Measurements from ENCODE around the gene GUCD1.

The GUCD1 gene

GRCh38 chr22:24589518-24590030, 34.6 kb upstream of the GUCD1 start:
- DNase-seq = no peak

DNA sequence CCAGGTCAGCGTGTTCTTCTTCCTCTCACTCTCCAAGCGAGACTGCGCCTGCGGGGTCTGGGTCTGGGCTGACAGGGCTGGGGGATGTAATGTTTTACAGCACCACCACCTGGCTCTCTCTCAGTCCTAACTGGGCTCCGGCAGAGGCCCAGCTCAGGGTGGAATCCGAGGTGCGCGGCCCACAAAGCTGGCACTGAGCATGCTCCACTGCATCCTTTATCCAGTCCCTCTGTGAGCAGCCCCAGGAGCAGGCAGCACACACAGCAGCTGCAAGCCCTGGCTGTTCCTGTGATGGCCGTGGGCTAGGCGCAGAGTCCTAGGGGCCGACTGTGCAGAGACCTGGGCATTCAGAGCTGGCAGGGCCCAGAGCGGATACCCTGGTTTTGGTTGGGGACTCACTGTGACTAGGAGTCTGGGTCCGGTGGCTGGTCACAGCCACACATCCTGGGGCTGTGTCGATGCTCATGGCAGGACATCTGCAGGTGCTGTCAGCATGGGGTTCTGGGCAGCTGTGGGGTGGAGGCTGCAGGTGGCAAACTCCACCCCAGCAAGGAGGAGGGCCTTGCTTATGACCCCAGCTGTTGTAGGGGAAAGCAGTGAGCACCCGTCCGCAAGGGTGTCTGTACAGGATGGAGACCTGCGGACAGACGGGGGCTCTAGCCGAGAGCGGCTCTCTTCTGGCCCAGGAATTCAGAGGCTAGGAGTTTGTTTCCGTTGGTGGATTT, 34.0 kb upstream of the GUCD1 start:
- DNase-seq = no peak

DNA sequence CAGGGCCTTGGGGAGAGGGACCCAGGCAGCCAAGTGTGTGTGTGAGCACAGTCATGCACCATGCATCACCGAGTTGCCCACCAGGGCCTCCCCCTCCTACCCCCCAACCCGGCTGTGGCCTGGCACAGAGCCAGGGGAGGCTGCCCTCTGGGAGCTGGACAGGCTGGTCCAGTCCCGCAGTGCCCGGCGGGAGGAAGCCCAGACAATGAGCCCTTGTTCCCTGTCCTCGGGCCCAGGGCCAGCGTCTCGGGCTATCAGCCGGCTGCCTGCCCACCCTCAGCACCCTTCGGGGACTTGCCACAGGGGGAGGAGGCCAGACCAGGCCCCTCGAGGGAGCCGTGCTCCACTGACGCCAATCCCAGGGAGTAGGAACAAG, 33.4 kb upstream of the GUCD1 start:
- no peak for DNase-seq

GRCh38 chr22:24587948-24588347, 33.0 kb upstream of the GUCD1 start:
- DNase-seq = no peak

DNA sequence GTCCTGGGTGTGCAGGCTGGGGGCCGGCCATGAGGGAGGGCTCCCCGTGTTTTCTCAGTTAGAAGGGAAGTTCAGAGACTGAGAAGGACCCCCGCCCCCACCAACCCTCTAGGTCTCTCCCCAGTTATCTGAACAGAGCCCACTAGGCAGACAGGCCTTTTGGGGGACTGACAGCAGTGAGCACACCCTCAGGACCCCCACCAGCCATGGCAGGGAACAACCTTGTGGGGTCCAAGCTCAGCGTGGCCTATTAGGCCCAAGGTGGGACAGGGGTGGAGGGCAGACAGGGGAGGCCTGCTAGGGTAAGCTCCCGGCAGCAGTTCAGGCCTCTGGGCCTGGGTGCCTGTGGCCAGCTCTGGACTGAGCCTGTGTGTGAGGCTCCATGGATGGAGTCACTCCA, 32.3 kb upstream of the GUCD1 start:
- DNase-seq = no peak

GRCh38 chr22:24585927-24586546, 31.1 kb upstream of the GUCD1 start:
- DNase-seq = no peak

- no peak for DNase-seq
Observed at GRCh38 chr22:24585461-24585860, 30.5 kb upstream of the GUCD1 start.

DNA sequence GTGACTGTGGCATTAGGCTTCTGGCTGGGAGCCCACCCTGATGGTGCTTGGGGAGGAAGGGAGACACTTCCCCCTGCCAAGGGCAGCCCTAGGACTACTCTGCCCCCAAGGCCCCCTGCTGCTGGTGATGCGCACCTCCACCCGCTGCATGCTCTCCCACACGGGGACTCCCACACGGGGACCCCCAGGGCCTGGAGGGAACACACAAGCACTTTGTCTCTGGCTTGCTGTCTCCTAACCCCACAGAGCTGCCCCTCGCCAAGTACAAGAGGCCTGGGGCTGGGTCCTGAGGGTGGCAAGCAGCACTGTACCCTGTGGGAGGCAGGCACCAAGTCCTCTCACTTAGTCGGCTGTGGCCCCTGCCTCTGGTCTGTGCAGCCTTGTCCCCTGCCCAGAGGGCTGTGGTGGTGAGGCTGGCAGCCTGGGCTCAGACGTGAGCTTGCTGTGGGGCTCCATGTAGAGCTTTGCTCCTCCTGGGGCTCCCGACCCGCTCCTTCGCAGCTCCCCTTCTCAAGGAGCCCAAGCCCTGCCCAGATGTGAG, 30.0 kb upstream of the GUCD1 start:
- no peak for DNase-seq

GRCh38 chr22:24584166-24584790, 29.3 kb upstream of the GUCD1 start:
- no peak for DNase-seq

DNA sequence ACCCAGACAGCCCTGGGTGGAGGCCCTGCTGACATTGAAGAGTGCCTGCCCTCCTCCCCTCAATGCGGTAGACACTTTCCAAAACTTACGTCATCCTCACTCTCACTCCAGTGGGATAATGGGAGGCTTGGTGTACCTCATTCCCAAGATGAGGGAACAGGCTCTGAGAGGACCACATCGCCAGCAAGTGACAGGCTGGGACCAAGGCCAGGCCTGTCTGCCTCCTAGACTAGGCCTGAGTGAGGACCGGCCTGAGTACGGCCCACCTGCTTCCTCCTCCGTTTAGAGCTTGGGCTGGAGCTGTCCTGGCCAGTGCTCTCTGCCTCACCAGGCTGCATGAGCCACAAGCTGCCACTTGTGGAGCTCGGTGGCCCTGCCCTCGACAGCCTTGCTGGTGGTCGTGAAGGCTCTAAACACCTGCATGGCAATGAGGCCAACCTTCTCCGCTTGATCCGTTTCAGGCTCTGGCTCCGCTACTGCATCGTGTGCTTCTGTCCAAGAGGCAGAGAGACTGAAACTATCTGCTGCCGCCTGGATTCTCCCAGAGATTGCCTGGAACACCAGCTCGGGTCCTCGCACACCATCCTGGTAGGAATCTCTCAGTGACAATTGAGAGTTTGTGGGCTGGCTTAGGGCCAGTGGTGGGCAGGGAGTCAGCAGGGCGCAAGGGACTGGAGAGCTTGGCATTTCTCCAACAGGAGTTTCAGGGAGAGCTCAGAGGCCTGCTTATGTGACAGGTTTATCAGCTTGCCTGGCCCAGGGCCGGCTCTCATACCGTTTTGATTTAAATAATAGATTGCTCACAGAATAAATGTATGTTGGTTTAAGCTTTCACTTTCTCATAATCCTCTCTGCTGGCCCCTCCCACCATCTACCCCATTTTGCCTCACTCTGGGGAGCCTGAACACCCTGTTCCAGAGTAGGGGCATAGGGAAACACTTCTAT, 28.6 kb upstream of the GUCD1 start:
- peak; percentile 72 for DNase-seq

DNA sequence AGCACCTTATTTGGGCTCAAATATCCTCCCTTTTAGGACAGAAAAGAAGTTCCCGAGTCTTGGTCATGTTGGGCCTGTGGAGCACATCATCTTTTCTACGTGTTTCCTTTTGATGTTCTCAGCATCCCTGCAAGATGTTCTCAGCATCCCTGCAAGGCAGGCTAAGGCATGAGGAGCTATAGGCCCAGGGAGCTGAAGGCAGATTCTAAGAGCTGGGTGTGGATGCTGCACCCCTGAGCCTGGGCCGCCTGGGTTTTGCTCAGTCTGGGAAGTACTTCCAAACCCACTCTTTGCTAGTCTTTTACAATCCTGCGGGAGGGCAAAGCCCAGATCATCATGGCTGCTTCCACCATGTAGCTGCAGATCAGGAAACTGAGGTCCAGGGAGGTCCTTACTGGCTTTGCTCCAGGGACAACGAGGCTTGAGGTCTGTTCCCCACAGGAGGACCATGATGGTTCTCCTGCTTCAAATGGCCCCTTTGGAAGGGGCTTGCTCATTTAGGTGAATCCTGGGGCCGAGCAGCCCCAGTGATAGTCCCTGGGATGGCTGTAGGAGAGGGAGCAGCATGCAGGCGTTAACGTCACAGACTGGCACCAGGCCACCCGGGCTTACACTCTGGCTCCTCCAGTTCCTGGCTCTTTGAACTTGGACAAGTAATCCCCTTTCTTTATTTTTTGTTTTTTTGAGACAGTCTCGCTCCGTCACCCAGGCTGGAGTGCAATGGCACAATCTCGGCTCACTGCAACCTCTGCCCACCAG, 27.3 kb upstream of the GUCD1 start:
- DNase-seq = no peak

DNA sequence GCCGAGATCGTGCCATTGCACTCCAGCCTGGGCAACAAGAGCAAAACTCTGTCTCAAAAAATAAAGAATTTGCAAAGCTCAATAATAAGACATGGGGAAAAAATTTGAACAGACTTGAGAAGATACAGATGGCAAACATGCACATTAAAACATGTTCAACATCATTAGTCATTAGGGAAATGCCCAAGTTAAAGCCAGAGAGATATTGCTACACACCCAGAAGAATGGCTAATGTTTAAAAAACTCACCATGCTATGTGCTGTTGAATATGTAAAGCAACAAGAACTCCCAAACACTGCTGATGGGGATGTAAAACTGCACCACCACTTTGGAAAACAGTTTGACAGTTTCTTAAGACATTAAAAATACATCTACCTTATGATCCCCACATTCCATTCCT, 25.3 kb upstream of the GUCD1 start:
- no peak for DNase-seq

- DNase-seq = no peak
Observed at GRCh38 chr22:24579258-24579601, 24.3 kb upstream of the GUCD1 start.

DNA sequence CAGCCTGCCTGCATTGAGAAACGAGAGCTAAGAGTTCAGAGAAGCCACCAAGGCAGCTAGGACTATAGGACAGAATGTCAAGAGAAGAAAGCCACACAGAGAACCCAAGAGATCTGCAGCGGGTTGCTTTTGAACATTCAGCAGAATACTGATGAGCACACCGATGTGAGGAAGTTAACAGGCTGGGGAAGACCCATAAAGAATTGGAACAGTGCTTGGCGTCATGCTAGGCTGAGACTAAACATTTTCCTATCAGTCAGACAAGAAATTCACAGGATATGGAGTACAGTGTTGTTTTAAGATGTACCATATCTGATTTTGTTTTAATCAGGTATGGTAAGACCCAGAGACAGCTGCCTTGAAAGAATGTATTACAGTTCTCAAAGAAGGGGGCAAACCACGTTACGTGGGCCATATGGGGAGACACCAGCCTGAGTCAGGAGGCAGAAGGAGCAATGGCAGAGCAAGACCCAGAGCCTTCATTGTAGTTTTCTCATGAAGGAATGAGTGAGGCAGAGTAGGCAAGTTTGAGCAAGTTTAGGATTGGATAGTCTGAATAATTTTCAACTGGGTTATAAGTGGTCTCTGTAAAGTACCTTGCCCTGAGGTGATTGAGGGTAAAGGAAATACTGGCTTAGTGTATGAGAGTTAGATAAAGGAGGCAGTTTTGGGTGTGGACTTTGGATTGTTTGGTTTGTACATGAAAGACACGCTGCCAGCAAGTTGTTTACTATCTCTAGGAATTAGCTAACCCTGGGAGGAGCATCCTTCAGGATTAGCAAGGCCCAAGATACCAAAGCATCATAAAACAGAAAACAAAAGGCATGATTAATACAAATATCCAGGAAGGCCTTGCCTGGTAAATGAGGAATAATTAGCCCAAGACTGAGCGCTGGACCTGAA, 23.7 kb upstream of the GUCD1 start:
- DNase-seq = no peak

DNA sequence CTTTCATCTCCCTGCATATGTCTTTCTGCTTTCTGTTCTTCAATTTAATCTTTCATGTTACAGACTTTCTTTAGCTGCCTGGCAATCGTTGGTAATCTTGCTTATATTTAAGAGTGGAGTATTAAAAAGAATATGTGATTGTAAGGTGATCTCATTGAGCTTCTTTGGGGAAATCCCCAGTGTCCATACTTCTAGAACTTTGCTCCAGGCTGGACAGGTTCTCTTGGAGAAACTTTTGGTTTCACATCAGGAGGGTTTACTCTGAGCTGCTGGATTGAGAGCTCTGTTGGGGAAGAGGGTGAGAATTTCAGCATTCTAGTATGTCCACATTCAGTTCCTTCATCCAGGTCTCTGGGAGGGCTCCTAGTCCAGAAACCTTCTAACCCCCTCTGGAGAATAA, 21.8 kb upstream of the GUCD1 start:
- no peak for DNase-seq

DNA sequence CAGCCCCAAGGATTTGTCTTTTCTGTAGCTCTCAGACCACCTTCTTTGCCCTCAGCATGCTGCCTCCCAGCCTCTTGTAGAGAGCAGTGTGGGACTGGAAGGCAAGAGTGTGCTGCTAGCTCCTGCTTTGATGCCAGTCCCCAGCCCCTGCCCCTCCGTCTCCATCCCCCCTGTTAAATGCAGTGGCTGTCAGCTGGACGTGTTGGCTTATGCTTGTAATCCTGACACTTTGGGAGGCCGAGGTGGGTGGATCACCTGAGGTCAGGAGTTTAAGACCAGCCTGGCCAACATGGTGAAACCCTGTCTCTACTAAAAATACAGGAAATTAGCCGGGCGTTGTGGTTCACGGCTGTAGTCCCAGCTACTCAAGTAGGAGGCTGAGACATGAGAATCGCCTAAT, 16.3 kb upstream of the GUCD1 start:
- DNase-seq = no peak

GRCh38 chr22:24567668-24568067, 12.7 kb upstream of the GUCD1 start:
- no peak for DNase-seq

GRCh38 chr22:24566899-24567511, 12.1 kb upstream of the GUCD1 start:
- DNase-seq = peak; percentile 60

DNA sequence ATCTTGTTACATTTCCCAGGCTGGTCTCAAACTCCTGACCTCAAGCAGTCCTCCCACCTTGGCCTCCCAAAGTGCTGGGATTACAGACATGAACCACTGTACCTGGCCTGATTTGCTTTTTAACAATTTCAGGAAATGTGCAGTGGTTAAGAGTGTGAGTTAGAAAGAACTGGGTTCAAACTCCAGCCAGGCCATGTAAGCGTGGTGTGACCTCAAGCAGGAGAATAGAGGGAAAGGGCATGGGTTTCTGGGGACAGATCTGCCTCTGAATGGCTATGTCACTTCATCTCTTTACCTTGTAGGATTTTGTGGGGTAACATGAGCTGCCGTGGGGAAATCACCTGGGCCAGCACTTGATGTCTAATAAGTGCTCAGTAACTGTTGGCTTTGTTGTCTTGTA, 10.1 kb upstream of the GUCD1 start:
- no peak for DNase-seq

DNA sequence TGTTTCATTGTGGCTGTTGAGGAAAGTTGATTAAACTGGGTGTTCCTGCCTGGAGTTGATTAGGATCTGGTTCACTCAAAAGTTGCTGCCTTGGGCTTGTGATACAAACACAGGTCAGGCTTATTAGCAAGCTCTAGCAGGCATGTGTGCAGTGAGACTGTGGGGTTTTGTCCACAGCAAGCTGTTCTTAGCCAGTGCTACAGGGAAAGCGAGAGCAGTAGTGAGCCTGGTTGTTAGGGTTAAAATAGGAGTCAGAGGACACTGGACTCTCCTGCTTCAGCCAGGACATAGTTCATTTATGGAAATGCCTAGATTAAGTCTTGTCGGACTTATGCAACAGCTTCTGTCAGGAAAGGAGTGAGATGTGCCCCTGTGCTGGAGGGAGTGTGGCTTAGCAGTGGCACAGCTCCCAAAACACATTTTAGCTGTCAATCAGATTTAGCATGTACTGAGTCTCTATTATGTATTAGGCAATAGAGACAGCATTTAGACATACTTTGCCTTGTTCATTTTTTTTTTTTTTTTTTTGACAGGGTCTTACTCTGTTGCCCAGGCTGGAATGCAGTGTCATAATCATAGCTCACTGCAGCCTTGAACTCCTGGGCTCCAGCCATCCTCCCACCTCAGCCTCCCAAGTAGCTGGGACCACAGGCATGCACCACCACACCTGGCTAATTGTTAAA, 9.6 kb upstream of the GUCD1 start:
- no peak for DNase-seq
